Adrenal gland (tissue), 5 donors: Measurements from ENCODE around the gene EIF3D.

Experiments used
- CTCF ChIP-seq, 6 experiments: fragments of 450-650 bp in 4 of 6; fragments of 200-600 bp in 2 of 6; sonication (generic) in 1 of 6; IDR thresholded peaks; 1 replicate in 5 of 6; 2 replicates in 1 of 6; pipeline versions ENCODE4 v1.5.1 to v1.8.0; 2016 to 2021; ENCODE audit warnings: antibody characterized with exemption in 6 of 6, mild to moderate bottlenecking in 2 of 6, moderate library complexity in 1 of 6
- POLR2A ChIP-seq, 2 donors: fragments of 450-650 bp; IDR thresholded peaks; one replicate each; pipeline ENCODE4 v1.6.1; 2017; ENCODE audit warnings: antibody characterized with exemption in 2 of 2, mild to moderate bottlenecking in 2 of 2, moderate library complexity in 1 of 2
- donor health status: DM: no; HTN: no; CAD: no.

- TF ChIP-seq CTCF (IDR thresholded peaks at IDR 0.05) (no peak), POLR2A (IDR thresholded peaks at IDR 0.05) (no peak)
These were observed 32.4 kb upstream of the EIF3D start for GRCh38 chr22:36561291-36561811.
